K562 (cell line): ENCODE measurements around the gene TMEM167B. TPM values are rescaled to one million over a fixed set of nuclear protein-coding genes. Genes with fewer than 3 reads are reported as not detected.

Source experiments
- CGGBP1 ChIP-seq: fragments of 250-450 bp; sonication (Bioruptor Pico); IDR thresholded peaks from 2 replicates; pipeline ENCODE4 v1.9.0; 2021; ENCODE audit warnings: mild to moderate bottlenecking
- CHD2 ChIP-seq: IDR thresholded peaks from 2 replicates; pipeline ENCODE4 v1.6.1; 2011; ENCODE audit warnings: low read depth, low read length
- FOS ChIP-seq: IDR thresholded peaks from 3 replicates; pipeline ENCODE4 v1.6.1; 2011; ENCODE audit not compliant: insufficient read length; ENCODE audit errors: extremely low read depth
- FOXJ3 ChIP-seq: sonication (generic); formaldehyde crosslinking; IDR thresholded peaks from 2 replicates; pipeline ENCODE4 v1.4.0; 2020; ENCODE audit warnings: mild to moderate bottlenecking, missing genetic modification reagents
- HCFC1 ChIP-seq: IDR thresholded peaks from 2 replicates; pipeline ENCODE4 v1.6.1; 2012; ENCODE audit warnings: low read depth, low read length, improper control_type of control experiment
- MNT ChIP-seq, 2 experiments: fragments of 450-650 bp; conservative IDR thresholded peaks; 2 replicates each; pipeline ENCODE4 v1.6.1; 2017; ENCODE audit warnings: mild to moderate bottlenecking in 2 of 2, moderate library complexity in 2 of 2
- PHF8 ChIP-seq: fragments of 200-600 bp; sonication (generic); IDR thresholded peaks from 2 replicates; pipeline ENCODE4 v1.6.1; 2012; ENCODE audit warnings: mixed run types, mild to moderate bottlenecking, inconsistent platforms, low read length, moderate library complexity, borderline replicate concordance
- SETDB1 ChIP-seq: IDR thresholded peaks from one replicate; pipeline ENCODE4 v1.6.1; 2012; ENCODE audit warnings: low read length, control low read depth, inconsistent platforms
- SMAD3 ChIP-seq: fragments of 450-650 bp; formaldehyde crosslinking; conservative IDR thresholded peaks from 2 replicates; pipeline ENCODE4 v1.4.0; 2020; ENCODE audit warnings: mild to moderate bottlenecking
- ZBTB34 ChIP-seq: fragments of 250-450 bp; sonication (Bioruptor Pico); IDR thresholded peaks from 2 replicates; pipeline ENCODE4 v1.8.0; 2021; ENCODE audit warnings: mild to moderate bottlenecking, moderate library complexity
- ZNF408 ChIP-seq: fragments of 250-450 bp; sonication (Bioruptor Pico); IDR thresholded peaks from 2 replicates; pipeline ENCODE4 v1.4.0; 2020; ENCODE audit warnings: low read depth, mild to moderate bottlenecking, moderate library complexity
- ZNF696 ChIP-seq: fragments of 250-450 bp; sonication (Bioruptor Pico); conservative IDR thresholded peaks from 2 replicates; pipeline ENCODE4 v1.4.0; 2020; ENCODE audit warnings: mild to moderate bottlenecking, moderate library complexity
- polyA plus RNA-seq, 8 experiments: library from polyadenylated mRNA; depleted of rRNA in 4 of 8; stranded (reverse) in 5 of 8; unstranded in 3 of 8; fragments of >200 nt; fragmentation: Nextera tagmentation in 2 of 8; fragmentation: Illumina TruSeq in 1 of 8; extraction: Ambion mirVana in 2 of 8; extraction: Trizol in 1 of 8; gene quantifications; 2 replicates each; pipeline versions ENCODE4 v1.2.1 to v1.2.3, GENCODE V29; 2011 to 2014; ENCODE audit warnings: inconsistent platforms in 1 of 8, missing spikeins in 1 of 8
- total RNA-seq, 7 experiments: library from RNA; depleted of rRNA in 6 of 7; stranded (reverse); fragments of >200 nt in 6 of 7; fragmentation: Illumina TruSeq in 2 of 7; extraction: Trizol in 2 of 7; gene quantifications; 2 replicates each; pipeline versions ENCODE4 v1.2.1 to v1.2.3, GENCODE V29; 2011 to 2021; ENCODE audit warnings: low replicate concordance in 1 of 7
- TF ChIP-seq, protein P1 (sequence below): IDR thresholded peaks from 3 replicates; pipeline ENCODE4 v1.6.1; 2011; ENCODE audit warnings: borderline replicate concordance, mild to moderate bottlenecking, moderate library complexity; ENCODE audit not compliant: insufficient read length; ENCODE audit errors: extremely low read depth
- TF ChIP-seq, protein P2 (sequence below), 2 experiments: IDR thresholded peaks in 1 of 2; conservative IDR thresholded peaks in 1 of 2; 2 replicates each; pipeline ENCODE4 v1.6.1; 2016; ENCODE audit warnings: low read depth in 2 of 2, mild to moderate bottlenecking in 1 of 2, missing compliant biosample characterization in 1 of 2, missing genetic modification characterization in 1 of 2, moderate library complexity in 1 of 2
- TF ChIP-seq, protein P3 (sequence below): sonication (generic); formaldehyde crosslinking; IDR thresholded peaks from 2 replicates; pipeline ENCODE4 v1.5.0; 2020; ENCODE audit warnings: missing genetic modification reagents

TMEM167B gene
- total and polyA plus RNA-seq, 9 of the 15 experiments (the other 6 are each of a cell fraction or from before 2014, with no cell fraction given) = 17.2 to 36.4 (median 32.2) TPM

DNA sequence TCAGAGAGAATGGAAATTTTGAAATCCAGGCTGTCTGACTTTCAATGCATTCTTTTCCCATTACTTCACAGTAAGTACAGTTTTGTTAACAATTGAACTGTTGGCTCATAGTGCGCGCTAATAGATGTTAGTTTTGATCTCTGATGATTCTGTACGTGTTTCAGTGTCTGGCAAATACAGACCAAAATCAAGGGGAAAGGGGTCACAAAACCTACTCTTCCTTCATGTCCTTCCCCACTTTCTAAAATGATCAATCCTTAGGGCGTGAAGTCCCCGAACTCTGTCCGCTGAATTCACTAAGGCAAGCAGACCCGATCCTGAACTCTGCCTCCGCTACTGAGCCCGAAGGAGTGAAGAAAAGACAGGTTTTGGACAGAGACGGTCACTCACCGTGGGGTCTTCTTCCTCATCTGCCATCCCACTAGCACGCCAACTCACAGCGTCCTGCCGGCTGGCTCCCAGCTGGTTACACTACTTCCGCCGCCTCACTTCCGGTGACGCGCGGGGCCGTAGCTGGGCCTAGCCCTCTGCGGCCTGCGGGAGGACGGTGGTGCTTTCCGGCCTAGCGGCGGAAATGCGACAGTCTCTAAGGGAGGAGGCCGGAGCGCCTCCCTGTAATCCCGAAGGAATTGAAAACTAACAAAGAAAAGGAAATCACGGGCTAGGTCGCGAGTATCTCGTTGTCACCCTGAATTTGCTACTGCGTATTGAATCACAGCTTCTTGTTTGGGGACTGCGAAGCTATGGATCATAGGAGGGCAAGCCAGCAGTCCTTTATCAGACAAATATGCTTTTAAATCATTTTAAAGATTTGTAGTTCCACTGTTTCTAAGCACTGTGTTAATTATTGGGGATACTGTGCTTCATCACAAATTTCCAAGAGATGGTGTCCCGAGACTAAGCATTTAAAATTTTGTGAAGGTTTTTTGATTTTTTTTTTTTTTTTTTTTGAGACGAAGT is 14.8 kb upstream of the TMEM167B start, which contains the start of gene TAF13 (continued):
- TF ChIP-seq, protein P1, sequence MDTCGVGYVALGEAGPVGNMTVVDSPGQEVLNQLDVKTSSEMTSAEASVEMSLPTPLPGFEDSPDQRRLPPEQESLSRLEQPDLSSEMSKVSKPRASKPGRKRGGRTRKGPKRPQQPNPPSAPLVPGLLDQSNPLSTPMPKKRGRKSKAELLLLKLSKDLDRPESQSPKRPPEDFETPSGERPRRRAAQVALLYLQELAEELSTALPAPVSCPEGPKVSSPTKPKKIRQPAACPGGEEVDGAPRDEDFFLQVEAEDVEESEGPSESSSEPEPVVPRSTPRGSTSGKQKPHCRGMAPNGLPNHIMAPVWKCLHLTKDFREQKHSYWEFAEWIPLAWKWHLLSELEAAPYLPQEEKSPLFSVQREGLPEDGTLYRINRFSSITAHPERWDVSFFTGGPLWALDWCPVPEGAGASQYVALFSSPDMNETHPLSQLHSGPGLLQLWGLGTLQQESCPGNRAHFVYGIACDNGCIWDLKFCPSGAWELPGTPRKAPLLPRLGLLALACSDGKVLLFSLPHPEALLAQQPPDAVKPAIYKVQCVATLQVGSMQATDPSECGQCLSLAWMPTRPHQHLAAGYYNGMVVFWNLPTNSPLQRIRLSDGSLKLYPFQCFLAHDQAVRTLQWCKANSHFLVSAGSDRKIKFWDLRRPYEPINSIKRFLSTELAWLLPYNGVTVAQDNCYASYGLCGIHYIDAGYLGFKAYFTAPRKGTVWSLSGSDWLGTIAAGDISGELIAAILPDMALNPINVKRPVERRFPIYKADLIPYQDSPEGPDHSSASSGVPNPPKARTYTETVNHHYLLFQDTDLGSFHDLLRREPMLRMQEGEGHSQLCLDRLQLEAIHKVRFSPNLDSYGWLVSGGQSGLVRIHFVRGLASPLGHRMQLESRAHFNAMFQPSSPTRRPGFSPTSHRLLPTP = no peak
- TF ChIP-seq MNT (conservative IDR thresholded peaks at IDR 0.05) (peak; percentile 86 to 97), ZNF408 (no peak), FOXJ3 (no peak), ZBTB34 (CRISPR knock-in tag) (no peak), CGGBP1 (CRISPR knock-in tag) (no peak; the same call in 1 of the 2 replicates), SETDB1 (no peak), CHD2 (peak; percentile 84), PHF8 (peak; percentile 88), SMAD3 (no peak), ZNF696 (CRISPR knock-in tag) (no peak), FOS (no peak), HCFC1 (peak; percentile 73)
- TF ChIP-seq, protein P2, sequence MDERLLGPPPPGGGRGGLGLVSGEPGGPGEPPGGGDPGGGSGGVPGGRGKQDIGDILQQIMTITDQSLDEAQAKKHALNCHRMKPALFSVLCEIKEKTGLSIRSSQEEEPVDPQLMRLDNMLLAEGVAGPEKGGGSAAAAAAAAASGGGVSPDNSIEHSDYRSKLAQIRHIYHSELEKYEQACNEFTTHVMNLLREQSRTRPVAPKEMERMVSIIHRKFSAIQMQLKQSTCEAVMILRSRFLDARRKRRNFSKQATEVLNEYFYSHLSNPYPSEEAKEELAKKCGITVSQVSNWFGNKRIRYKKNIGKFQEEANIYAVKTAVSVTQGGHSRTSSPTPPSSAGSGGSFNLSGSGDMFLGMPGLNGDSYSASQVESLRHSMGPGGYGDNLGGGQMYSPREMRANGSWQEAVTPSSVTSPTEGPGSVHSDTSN (CRISPR knock-in tag; IDR thresholded peaks at IDR 0.05; ENCODE audit: low read depth) = no peak
- TF ChIP-seq, protein P2 (tag; conservative IDR thresholded peaks at IDR 0.05; ENCODE audit: low read depth) = no peak
- TF ChIP-seq, protein P3, sequence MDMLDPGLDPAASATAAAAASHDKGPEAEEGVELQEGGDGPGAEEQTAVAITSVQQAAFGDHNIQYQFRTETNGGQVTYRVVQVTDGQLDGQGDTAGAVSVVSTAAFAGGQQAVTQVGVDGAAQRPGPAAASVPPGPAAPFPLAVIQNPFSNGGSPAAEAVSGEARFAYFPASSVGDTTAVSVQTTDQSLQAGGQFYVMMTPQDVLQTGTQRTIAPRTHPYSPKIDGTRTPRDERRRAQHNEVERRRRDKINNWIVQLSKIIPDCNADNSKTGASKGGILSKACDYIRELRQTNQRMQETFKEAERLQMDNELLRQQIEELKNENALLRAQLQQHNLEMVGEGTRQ (CRISPR knock-in tag) = no peak
